IMR-90 (cell line): ENCODE measurements around the gene C5AR2. TPM values are rescaled to one million over a fixed set of nuclear protein-coding genes. Genes with fewer than 3 reads are reported as not detected.

Experiments
- ATAC-seq: fragments of 200-7000 bp; cut with Tn5 transposase; 2 replicates; pipeline ENCODE4 v1.9.1; 2020; ENCODE audit warnings: low read depth, mild to moderate bottlenecking, moderate library complexity
- BruUV-seq: library from RNA; stranded (reverse); fragments of 400-500 nt; replicated peaks from 2 replicates; lab custom pipeline; 2021; lab: Mats Ljungman, UMichigan
- CTCF ChIA-PET: fragments of 300-600 bp; formaldehyde crosslinking; extraction: SDS; loops from one replicate; lab custom pipeline; 2021; ENCODE audit warnings: antibody characterized with exemption; lab: Yijun Ruan, JAX
- POLR2A ChIA-PET: fragments of 300-600 bp; sonication (Branson Sonifier 250); formaldehyde crosslinking; loops from one replicate; lab custom pipeline; 2022; ENCODE audit warnings: antibody characterized with exemption; ENCODE audit not compliant: unreplicated experiment; lab: Charles Lee
- DNase-seq: peaks from one replicate; pipeline ENCODE4 v3.0.0; 2013
- H2AFZ ChIP-seq: replicated peaks from 2 replicates; pipeline ENCODE3; 2013; ENCODE audit warnings: low read length, mild to moderate bottlenecking; ENCODE audit not compliant: poor library complexity
- H2AK5ac ChIP-seq: 2 replicates; pipeline ENCODE4 v1.6.1; 2013; ENCODE audit warnings: low read depth, low read length, inconsistent platforms
- H2AK9ac ChIP-seq: replicated peaks from 2 replicates; pipeline ENCODE3; 2013; ENCODE audit warnings: mild to moderate bottlenecking, low read depth, low read length, moderate library complexity; ENCODE audit not compliant: poor library complexity
- H2BK120ac ChIP-seq: 2 replicates; pipeline ENCODE4 v1.6.1; 2013; ENCODE audit warnings: low read depth, low read length, inconsistent platforms
- H2BK15ac ChIP-seq: 3 replicates; pipeline ENCODE4 v1.6.1; 2013; ENCODE audit warnings: low read depth, low read length, inconsistent platforms
- H2BK20ac ChIP-seq: 2 replicates; pipeline ENCODE4 v1.6.1; 2013; ENCODE audit warnings: low read depth, mild to moderate bottlenecking, inconsistent platforms, low read length, moderate library complexity
- H2BK5ac ChIP-seq: 2 replicates; pipeline ENCODE4 v1.6.1; 2013; ENCODE audit warnings: mild to moderate bottlenecking, low read depth, low read length, inconsistent platforms; ENCODE audit not compliant: poor library complexity, severe bottlenecking
- H3K14ac ChIP-seq: replicated peaks from 2 replicates; pipeline ENCODE4 v1.6.1; 2013; ENCODE audit warnings: low read depth, low read length, inconsistent platforms
- H3K18ac ChIP-seq: 2 replicates; pipeline ENCODE4 v1.6.1; 2013; ENCODE audit warnings: low read depth, low read length, control low read depth
- H3K23ac ChIP-seq: 2 replicates; pipeline ENCODE4 v1.6.1; 2013; ENCODE audit warnings: low read depth, low read length, inconsistent platforms
- H3K27ac ChIP-seq: 2 replicates; pipeline ENCODE4 v1.5.1; 2013; ENCODE audit warnings: mild to moderate bottlenecking, control low read depth, low read length; ENCODE audit not compliant: insufficient read depth
- H3K27me3 ChIP-seq: 2 replicates; pipeline ENCODE4 v1.6.1; 2013; ENCODE audit warnings: low read length; ENCODE audit not compliant: control insufficient read depth, insufficient read depth
- H3K36me3 ChIP-seq: 2 replicates; pipeline ENCODE4 v1.6.1; 2013; ENCODE audit warnings: low read length, mixed read lengths; ENCODE audit not compliant: control insufficient read depth, insufficient read depth
- H3K4ac ChIP-seq: 2 replicates; pipeline ENCODE4 v1.6.1; 2013; ENCODE audit warnings: low read depth, low read length, inconsistent platforms
- H3K4me1 ChIP-seq: 2 replicates; pipeline ENCODE4 v1.6.1; 2013; ENCODE audit warnings: low read length, mixed read lengths; ENCODE audit not compliant: control insufficient read depth, insufficient read depth
- H3K4me2 ChIP-seq: 2 replicates; pipeline ENCODE4 v1.6.1; 2013; ENCODE audit warnings: low read depth, mild to moderate bottlenecking, control low read depth, low read length, moderate library complexity
- H3K4me3 ChIP-seq: 2 replicates; pipeline ENCODE4 v1.5.1; 2013; ENCODE audit warnings: low read depth, mild to moderate bottlenecking, control low read depth, low read length, moderate library complexity; ENCODE audit not compliant: insufficient read depth
- H3K56ac ChIP-seq: 2 replicates; pipeline ENCODE4 v1.6.1; 2013; ENCODE audit warnings: low read length, inconsistent platforms; ENCODE audit not compliant: insufficient read depth; ENCODE audit errors: extremely low read depth
- H3K79me1 ChIP-seq, 2 experiments: 2 replicates each; pipeline ENCODE4 v1.6.1; 2013; ENCODE audit warnings: low read length in 2 of 2, inconsistent platforms in 1 of 2, low read depth in 1 of 2
- H3K9ac ChIP-seq: 2 replicates; pipeline ENCODE4 v1.6.1; 2013; ENCODE audit warnings: low read depth, low read length, control low read depth
- H3K9me1 ChIP-seq: 2 replicates; pipeline ENCODE4 v1.6.1; 2013; ENCODE audit warnings: low read length, inconsistent platforms; ENCODE audit not compliant: insufficient read depth
- H3K9me3 ChIP-seq: 2 replicates; pipeline ENCODE4 v1.6.1; 2013; ENCODE audit warnings: low read length; ENCODE audit not compliant: control insufficient read depth, insufficient read depth
- H4K20me1 ChIP-seq: 2 replicates; pipeline ENCODE4 v1.6.1; 2013; ENCODE audit warnings: low read length, inconsistent platforms; ENCODE audit not compliant: insufficient read depth
- H4K5ac ChIP-seq: 2 replicates; pipeline ENCODE4 v1.6.1; 2013; ENCODE audit warnings: mild to moderate bottlenecking, low read depth, low read length, control low read depth
- H4K8ac ChIP-seq, 2 experiments: 2 replicates each; pipeline ENCODE4 v1.6.1; 2013; ENCODE audit warnings: low read depth in 2 of 2, low read length in 2 of 2, control low read depth in 1 of 2, inconsistent platforms in 1 of 2
- H4K91ac ChIP-seq: 2 replicates; pipeline ENCODE4 v1.6.1; 2013; ENCODE audit warnings: low read depth, low read length, inconsistent platforms; ENCODE audit not compliant: insufficient read depth
- BHLHE40 ChIP-seq: fragments of 150-350 bp; IDR thresholded peaks from 2 replicates; pipeline ENCODE4 v1.6.1; 2016; ENCODE audit warnings: mild to moderate bottlenecking, low read depth, low read length
- CEBPB ChIP-seq: IDR thresholded peaks from 2 replicates; pipeline ENCODE4 v1.6.1; 2012; ENCODE audit warnings: low read depth, low read length, improper control_type of control experiment
- CHD1 ChIP-seq: IDR thresholded peaks from 2 replicates; pipeline ENCODE4 v1.6.1; 2012; ENCODE audit warnings: low read depth, low read length, improper control_type of control experiment
- FOS ChIP-seq: fragments of 150-350 bp; IDR thresholded peaks from 2 replicates; pipeline ENCODE4 v1.6.1; 2016; ENCODE audit warnings: low read depth, low read length
- MAZ ChIP-seq: IDR thresholded peaks from 2 replicates; pipeline ENCODE4 v1.6.1; 2012; ENCODE audit warnings: low read depth, mild to moderate bottlenecking, low read length, improper control_type of control experiment, moderate library complexity, borderline replicate concordance
- MXI1 ChIP-seq: IDR thresholded peaks from 2 replicates; pipeline ENCODE4 v1.6.1; 2012; ENCODE audit warnings: low read depth, mild to moderate bottlenecking, low read length, moderate library complexity, borderline replicate concordance
- NFE2L2 ChIP-seq: fragments of 150-350 bp; IDR thresholded peaks from 2 replicates; pipeline ENCODE4 v1.6.1; 2016; ENCODE audit warnings: low read depth, mild to moderate bottlenecking, low read length
- POLR2A ChIP-seq: IDR thresholded peaks from 2 replicates; pipeline ENCODE4 v1.6.1; 2012; ENCODE audit warnings: mild to moderate bottlenecking, low read depth, low read length
- RAD21 ChIP-seq: IDR thresholded peaks from 2 replicates; pipeline ENCODE4 v1.6.1; 2012; ENCODE audit warnings: low read length, improper control_type of control experiment
- RFX5 ChIP-seq: IDR thresholded peaks from 2 replicates; pipeline ENCODE4 v1.8.0; 2012; ENCODE audit warnings: low read depth, mild to moderate bottlenecking, low read length, moderate library complexity
- SMC3 ChIP-seq: fragments of 150-350 bp; IDR thresholded peaks from 2 replicates; pipeline ENCODE4 v1.6.1; 2016; ENCODE audit warnings: low read depth, mild to moderate bottlenecking, antibody characterized with exemption, low read length, moderate library complexity
- WGBS, 2 experiments: methylation state at CpG; one replicate each; pipeline versions ENCODE4 v1.1.5 to v1.1.7; 2013; ENCODE audit warnings: missing lambda C conversion rate in 2 of 2; ENCODE audit not compliant: insufficient read length in 1 of 2; ENCODE audit errors: extremely low coverage in 2 of 2; 5-methylcytosine and 5-hydroxymethylcytosine counted together
- dilution Hi-C: fragments of 300-500 bp; cut with HindIII; formaldehyde crosslinking; loops from one replicate; pipeline ENCODE4 v1.14.3; 2018; ENCODE audit warnings: low sequenced_read_pairs; ENCODE audit not compliant: unreplicated experiment
- in situ Hi-C: fragments of 300-500 bp; cut with MboI; formaldehyde crosslinking; loops from 3 replicates; pipeline ENCODE4 v1.14.3; 2019; ENCODE audit warnings: low sequenced_read_pairs, inconsistent platforms, mixed read lengths
- intact Hi-C: fragments of 100-400 bp; cut with micrococcal nuclease; formaldehyde crosslinking; loops from 2 replicates; pipeline ENCODE4 v1.10.0; 2022
- polyA plus RNA-seq, 3 experiments: library from polyadenylated mRNA; depleted of rRNA; stranded (reverse); fragments of >200 nt; gene quantifications; 2 replicates each; pipeline ENCODE4 v1.2.3, GENCODE V29; 2012; ENCODE audit warnings: low replicate concordance in 1 of 3
- total RNA-seq: library from RNA; depleted of rRNA; stranded (reverse); fragments of >200 nt; gene quantifications from 2 replicates; pipeline ENCODE4 v1.2.3, GENCODE V29; 2012
- TF ChIP-seq, protein P1 (sequence below): fragments of 150-350 bp; IDR thresholded peaks from 2 replicates; pipeline ENCODE4 v1.6.1; 2016; ENCODE audit warnings: low read depth, mild to moderate bottlenecking, low read length, moderate library complexity, borderline replicate concordance
- TF ChIP-seq, protein P2 (sequence below): conservative IDR thresholded peaks from 2 replicates; pipeline ENCODE4 v1.5.1; 2012; ENCODE audit warnings: mild to moderate bottlenecking, low read depth, low read length, improper control_type of control experiment
- TF ChIP-seq, protein P3 (sequence below): fragments of 150-350 bp; IDR thresholded peaks from 2 replicates; pipeline ENCODE4 v1.6.1; 2017; ENCODE audit warnings: mild to moderate bottlenecking, antibody characterized with exemption, low read length, low read depth

C5AR2 gene
- total and polyA plus RNA-seq, 2 of the 4 experiments (the other 2 are of a cell fraction): not detected

DNA sequence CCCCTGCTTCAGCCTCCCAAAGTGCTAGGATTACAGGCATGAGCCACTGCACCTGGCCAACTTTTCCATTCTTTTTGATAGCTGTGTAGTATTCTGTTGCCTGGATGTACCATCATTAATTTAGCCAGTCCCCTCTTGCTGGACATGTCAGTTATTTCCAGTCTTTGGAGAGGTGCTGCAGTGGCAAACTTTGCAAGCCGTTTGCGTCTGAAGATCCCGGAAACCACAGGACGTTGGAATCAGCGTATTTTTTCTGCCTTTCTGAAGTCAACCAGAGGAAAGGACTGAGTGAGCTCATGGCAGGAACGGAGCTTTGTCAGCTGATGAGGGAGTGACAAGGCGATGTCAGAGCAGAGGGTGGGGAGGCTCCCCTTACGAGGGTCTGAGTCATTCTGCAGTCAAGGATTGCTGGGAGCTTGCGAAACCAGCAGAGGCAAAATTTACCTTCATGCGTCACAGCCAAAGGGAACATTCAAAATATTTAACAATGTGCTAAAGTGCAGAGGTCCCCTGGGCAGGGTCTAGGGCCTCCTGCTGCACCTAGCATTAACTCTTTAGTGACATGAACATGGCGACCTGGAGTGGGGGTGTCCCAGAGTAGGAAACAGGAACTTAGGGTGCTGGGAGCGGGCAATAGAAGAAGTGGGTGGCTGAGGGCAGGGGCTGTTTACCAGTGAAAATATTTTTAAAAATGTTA, 16.7 kb upstream of the C5AR2 start:
- H2BK5ac ChIP-seq: peak overlapping the region; percentile 42
- no peak overlapping the region; the same call in 1 of the 2 replicates for H4K91ac ChIP-seq
- H3K79me1 ChIP-seq: no peaks in the 10 kb centered on the region
- intact Hi-C loops (no loop called here), dilution Hi-C loops (no loop called here), in situ Hi-C loops (no loop called here)
- no peak overlapping the region for H3K14ac ChIP-seq
- H3K4me3 ChIP-seq: no peak overlapping the region
- WGBS, 2 experiments: 35% methylated on average over 6 of the region's 12 CpGs; no CpG with 5 or more reads in 1 of the 2 experiments
- H2BK20ac ChIP-seq: peak overlapping the region; percentile 58; the same call in 1 of the 2 replicates
- H3K56ac ChIP-seq: no peak overlapping the region
- H4K20me1 ChIP-seq: no peaks in the 10 kb centered on the region
- H4K5ac ChIP-seq: no peak overlapping the region
- H3K27me3 ChIP-seq: no peaks in the 10 kb centered on the region
- peak overlapping the region; percentile 2; the same call in 1 of the 2 replicates for H3K27ac ChIP-seq
- BruUV-seq: no TSS peak
- no peak overlapping the region for H2AK5ac ChIP-seq
- H3K4me1 ChIP-seq: 0 out of 2 replicates have a peak, but pooled peaks cover 2% of the 10 kb centered on the region
- peak overlapping the region; percentile 20; the same call in 1 of the 2 replicates for H3K4ac ChIP-seq
- POLR2A ChIA-PET: no interaction called here
- H3K18ac ChIP-seq: no peak overlapping the region; the same call in 1 of the 2 replicates
- no peaks in the 10 kb centered on the region for H3K9me3 ChIP-seq
- H3K9ac ChIP-seq: no peak overlapping the region
- CTCF ChIA-PET: no interaction called here
- H3K9me1 ChIP-seq: 0 out of 2 replicates have a peak, but pooled peaks cover 4% of the 10 kb centered on the region
- peak overlapping the region in 1 of 2 experiments; percentile 7; a peak in 1 of 4 replicates for H4K8ac ChIP-seq
- H2BK15ac ChIP-seq: peak overlapping the region; percentile 22; the same call in 1 of the 3 replicates
- H2BK120ac ChIP-seq: peak overlapping the region; percentile 59
- H3K36me3 ChIP-seq: no peaks in the 10 kb centered on the region
- peak; percentile 97 for DNase-seq
- no peak overlapping the region for H2AK9ac ChIP-seq
- H3K23ac ChIP-seq: no peak overlapping the region
- peak overlapping the region; percentile 55 for H2AFZ ChIP-seq
- peak; percentile 98 for ATAC-seq
- H3K4me2 ChIP-seq: peak overlapping the region; percentile 31; the same call in 1 of the 2 replicates
- TF ChIP-seq NFE2L2: peak; percentile 64; the same call in 1 of the 2 replicates
- TF ChIP-seq SMC3: no peak
- TF ChIP-seq CEBPB: peak; percentile 99
- TF ChIP-seq, protein P1, sequence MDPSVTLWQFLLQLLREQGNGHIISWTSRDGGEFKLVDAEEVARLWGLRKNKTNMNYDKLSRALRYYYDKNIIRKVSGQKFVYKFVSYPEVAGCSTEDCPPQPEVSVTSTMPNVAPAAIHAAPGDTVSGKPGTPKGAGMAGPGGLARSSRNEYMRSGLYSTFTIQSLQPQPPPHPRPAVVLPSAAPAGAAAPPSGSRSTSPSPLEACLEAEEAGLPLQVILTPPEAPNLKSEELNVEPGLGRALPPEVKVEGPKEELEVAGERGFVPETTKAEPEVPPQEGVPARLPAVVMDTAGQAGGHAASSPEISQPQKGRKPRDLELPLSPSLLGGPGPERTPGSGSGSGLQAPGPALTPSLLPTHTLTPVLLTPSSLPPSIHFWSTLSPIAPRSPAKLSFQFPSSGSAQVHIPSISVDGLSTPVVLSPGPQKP: no peak
- TF ChIP-seq, protein P2, sequence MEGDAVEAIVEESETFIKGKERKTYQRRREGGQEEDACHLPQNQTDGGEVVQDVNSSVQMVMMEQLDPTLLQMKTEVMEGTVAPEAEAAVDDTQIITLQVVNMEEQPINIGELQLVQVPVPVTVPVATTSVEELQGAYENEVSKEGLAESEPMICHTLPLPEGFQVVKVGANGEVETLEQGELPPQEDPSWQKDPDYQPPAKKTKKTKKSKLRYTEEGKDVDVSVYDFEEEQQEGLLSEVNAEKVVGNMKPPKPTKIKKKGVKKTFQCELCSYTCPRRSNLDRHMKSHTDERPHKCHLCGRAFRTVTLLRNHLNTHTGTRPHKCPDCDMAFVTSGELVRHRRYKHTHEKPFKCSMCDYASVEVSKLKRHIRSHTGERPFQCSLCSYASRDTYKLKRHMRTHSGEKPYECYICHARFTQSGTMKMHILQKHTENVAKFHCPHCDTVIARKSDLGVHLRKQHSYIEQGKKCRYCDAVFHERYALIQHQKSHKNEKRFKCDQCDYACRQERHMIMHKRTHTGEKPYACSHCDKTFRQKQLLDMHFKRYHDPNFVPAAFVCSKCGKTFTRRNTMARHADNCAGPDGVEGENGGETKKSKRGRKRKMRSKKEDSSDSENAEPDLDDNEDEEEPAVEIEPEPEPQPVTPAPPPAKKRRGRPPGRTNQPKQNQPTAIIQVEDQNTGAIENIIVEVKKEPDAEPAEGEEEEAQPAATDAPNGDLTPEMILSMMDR: no peak
- peak; percentile 87 for TF ChIP-seq FOS
- TF ChIP-seq, protein P3, sequence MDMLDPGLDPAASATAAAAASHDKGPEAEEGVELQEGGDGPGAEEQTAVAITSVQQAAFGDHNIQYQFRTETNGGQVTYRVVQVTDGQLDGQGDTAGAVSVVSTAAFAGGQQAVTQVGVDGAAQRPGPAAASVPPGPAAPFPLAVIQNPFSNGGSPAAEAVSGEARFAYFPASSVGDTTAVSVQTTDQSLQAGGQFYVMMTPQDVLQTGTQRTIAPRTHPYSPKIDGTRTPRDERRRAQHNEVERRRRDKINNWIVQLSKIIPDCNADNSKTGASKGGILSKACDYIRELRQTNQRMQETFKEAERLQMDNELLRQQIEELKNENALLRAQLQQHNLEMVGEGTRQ: peak; percentile 70
- TF ChIP-seq BHLHE40: 0 out of 2 replicates have a peak, but pooled peaks have one; percentile 26
- no peak for TF ChIP-seq RAD21
- no peak for TF ChIP-seq CHD1
- TF ChIP-seq MXI1: no peak
- no peak for TF ChIP-seq POLR2A
- no peak for TF ChIP-seq RFX5
- TF ChIP-seq MAZ: peak; percentile 93
